Gastrocnemius medialis (tissue), 4 donors: ENCODE results near the gene BEX3.

Source experiments
- CTCF ChIP-seq, 5 experiments: fragments of 450-650 bp in 3 of 5; fragments of 200-600 bp in 2 of 5; sonication (generic) in 2 of 5; IDR thresholded peaks in 4 of 5; conservative IDR thresholded peaks in 1 of 5; 1 replicate in 4 of 5; 2 replicates in 1 of 5; pipeline ENCODE4 v1.5.1; 2016 to 2019; ENCODE audit warnings: antibody characterized with exemption in 5 of 5, mild to moderate bottlenecking in 3 of 5, moderate library complexity in 3 of 5
- POLR2A ChIP-seq, 2 donors: fragments of 450-650 bp; IDR thresholded peaks; one replicate each; pipeline ENCODE4 v1.6.1; 2017; ENCODE audit warnings: antibody characterized with exemption in 2 of 2, mild to moderate bottlenecking in 2 of 2, moderate library complexity in 2 of 2

GRCh38 chrX:103415528-103415927 lies 39.2 kb downstream of the BEX3 start:
- TF ChIP-seq CTCF (IDR thresholded peaks at IDR 0.05 in 4 of 5, conservative IDR thresholded peaks at IDR 0.05 in 1 of 5) (no peak), POLR2A (IDR thresholded peaks at IDR 0.05) (no peak)
